Measurements from ENCODE around the gene THUMPD1.

DNA sequence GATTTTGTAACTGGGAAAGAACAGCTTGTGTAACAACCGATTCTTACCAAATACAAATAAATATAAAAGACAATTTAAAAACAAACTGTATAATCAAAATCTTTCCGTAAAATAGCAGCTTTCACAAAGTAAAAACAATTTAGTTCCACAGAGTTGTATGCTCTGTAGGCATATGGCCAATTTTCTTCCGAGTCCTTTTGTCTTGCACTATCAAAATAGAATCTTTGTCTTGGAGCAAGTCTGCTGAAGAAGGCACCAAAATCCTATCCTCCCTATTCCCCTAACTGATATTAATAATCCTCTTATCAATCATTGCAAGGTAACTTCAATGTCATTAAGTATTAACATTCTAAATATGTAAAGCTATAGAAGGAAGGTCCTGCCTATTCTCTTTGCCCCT lies 7.6 kb downstream of the THUMPD1 start:
- TF ChIP-seq BCL11A (IDR thresholded peaks at IDR 0.05; ENCODE audit: low read depth, low read length): no peak
- TF ChIP-seq, protein P1, sequence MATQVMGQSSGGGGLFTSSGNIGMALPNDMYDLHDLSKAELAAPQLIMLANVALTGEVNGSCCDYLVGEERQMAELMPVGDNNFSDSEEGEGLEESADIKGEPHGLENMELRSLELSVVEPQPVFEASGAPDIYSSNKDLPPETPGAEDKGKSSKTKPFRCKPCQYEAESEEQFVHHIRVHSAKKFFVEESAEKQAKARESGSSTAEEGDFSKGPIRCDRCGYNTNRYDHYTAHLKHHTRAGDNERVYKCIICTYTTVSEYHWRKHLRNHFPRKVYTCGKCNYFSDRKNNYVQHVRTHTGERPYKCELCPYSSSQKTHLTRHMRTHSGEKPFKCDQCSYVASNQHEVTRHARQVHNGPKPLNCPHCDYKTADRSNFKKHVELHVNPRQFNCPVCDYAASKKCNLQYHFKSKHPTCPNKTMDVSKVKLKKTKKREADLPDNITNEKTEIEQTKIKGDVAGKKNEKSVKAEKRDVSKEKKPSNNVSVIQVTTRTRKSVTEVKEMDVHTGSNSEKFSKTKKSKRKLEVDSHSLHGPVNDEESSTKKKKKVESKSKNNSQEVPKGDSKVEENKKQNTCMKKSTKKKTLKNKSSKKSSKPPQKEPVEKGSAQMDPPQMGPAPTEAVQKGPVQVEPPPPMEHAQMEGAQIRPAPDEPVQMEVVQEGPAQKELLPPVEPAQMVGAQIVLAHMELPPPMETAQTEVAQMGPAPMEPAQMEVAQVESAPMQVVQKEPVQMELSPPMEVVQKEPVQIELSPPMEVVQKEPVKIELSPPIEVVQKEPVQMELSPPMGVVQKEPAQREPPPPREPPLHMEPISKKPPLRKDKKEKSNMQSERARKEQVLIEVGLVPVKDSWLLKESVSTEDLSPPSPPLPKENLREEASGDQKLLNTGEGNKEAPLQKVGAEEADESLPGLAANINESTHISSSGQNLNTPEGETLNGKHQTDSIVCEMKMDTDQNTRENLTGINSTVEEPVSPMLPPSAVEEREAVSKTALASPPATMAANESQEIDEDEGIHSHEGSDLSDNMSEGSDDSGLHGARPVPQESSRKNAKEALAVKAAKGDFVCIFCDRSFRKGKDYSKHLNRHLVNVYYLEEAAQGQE (IDR thresholded peaks at IDR 0.05; ENCODE audit: low read depth, low read length): no peak

Measured in GM12878 (cell line).